ENCODE data around the gene MUL1. TPM values are rescaled to one million over a fixed set of nuclear protein-coding genes. Genes with fewer than 3 reads are reported as not detected.

MUL1 gene
- total and polyA plus RNA-seq, 4 donors: 23.6 to 34.4 (median 31.3) TPM

DNA sequence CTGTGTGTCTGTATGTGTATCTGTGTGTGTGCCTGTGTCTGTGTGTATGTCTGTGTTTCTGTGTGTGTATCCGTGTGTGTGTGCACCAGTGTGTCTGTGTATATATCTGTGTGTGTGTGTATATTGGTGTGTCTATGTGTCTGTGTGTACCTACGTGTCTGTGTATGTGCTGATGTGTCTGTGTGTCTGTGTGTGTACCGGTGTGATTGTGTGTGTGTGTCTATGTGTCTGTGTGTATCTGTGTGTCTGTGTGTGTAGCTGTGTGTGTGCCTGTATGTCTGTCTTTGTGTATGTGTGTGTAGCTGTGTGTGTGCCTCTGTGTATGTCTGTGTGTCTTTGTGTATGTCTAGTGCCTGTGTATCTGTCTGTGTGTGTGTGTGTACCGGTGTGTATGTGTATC is 53.9 kb downstream of the MUL1 start:
- Histone ChIP-seq H3K27me3 (ENCODE audit: control insufficient read depth, insufficient read depth, low read length) (no peaks in the 10 kb centered on the region), H3K4me1 (ENCODE audit: control insufficient read depth, insufficient read depth, low read length) (peaks cover 2% of the 10 kb centered on the region), H3K4me3 (ENCODE audit: low read depth, low read length) (no peak overlapping the region), H3K27ac (ENCODE audit: low read depth, low read length) (no peak overlapping the region), H3K9me3 (ENCODE audit: control insufficient read depth, insufficient read depth, low read length) (no peaks in the 10 kb centered on the region), H3K36me3 (ENCODE audit: control insufficient read depth, insufficient read depth, low read length) (no peaks in the 10 kb centered on the region)
- WGBS (ENCODE audit: insufficient coverage): 98% methylated on average over 4 of the region's 4 CpGs
- no peak for DNase-seq (ENCODE audit: low read depth in 4 of 6, low spot score in 6 of 6)

DNA sequence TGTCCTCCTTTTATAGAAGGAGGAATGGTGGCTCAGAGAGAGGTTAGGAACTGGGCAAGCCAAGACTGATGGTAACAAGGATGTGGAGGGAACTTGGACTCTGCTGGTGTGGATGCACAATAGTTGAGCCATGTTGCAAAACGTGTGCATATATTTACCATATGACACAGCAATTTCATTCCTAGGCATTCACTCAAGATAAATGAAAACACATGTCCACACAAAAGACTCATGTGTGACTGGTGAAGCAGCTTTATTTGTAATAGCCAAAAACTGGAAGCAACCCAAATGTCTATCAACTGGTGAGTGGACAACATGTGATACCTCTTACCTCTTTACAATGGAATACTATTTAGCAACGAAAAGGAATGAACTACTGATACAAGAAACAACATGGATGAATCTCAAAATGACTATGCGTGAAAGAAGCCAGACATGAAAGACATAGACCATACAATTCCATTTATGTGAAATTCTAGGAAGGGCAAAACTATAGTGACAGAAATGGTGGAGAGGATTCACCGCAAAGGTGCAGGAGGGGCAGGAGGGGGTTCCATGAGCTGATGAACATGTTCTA is 58.1 kb downstream of the MUL1 start:
- H3K27ac ChIP-seq (ENCODE audit: low read depth, low read length): no peak overlapping the region

More for the DNA sequence above, 58.1 kb downstream of the MUL1 start:
- Histone ChIP-seq H3K27me3 (ENCODE audit: control insufficient read depth, insufficient read depth, low read length) (no peaks in the 10 kb centered on the region), H3K4me1 (ENCODE audit: control insufficient read depth, insufficient read depth, low read length) (peaks cover 13% of the 10 kb centered on the region), H3K9me3 (ENCODE audit: control insufficient read depth, insufficient read depth, low read length) (no peaks in the 10 kb centered on the region), H3K36me3 (ENCODE audit: control insufficient read depth, insufficient read depth, low read length) (no peaks in the 10 kb centered on the region), H3K4me3 (ENCODE audit: low read depth, low read length) (no peak overlapping the region)
- no CpG with 5 or more reads among the region's 4 CpGs for WGBS (ENCODE audit: insufficient coverage)
- no peak for DNase-seq (ENCODE audit: low read depth in 4 of 6, low spot score in 6 of 6)

Other genes with a start within 250 kb of the MUL1 start
- gene VWA5B1, start 217.3 kb downstream of the MUL1 start, total RNA-seq: 10 to 100 TPM in 1 of 2 donors, 1 to 10 TPM in 1; 2.2 to 10.4 TPM
- gene VWA5B1, start 217.3 kb downstream of the MUL1 start, polyA plus RNA-seq (ENCODE audit: insufficient read length in 2 of 2): 1 to 10 TPM; 4.5 to 6.1 TPM
- gene CAMK2N1, start 21.9 kb downstream of the MUL1 start, total RNA-seq: 10 to 100 TPM; 36.4 to 93.3 TPM
- 100 to 1,000 TPM; 300 to 385 TPM for gene CAMK2N1, start 21.9 kb downstream of the MUL1 start, polyA plus RNA-seq (ENCODE audit: insufficient read length in 2 of 2)
- 1 to 10 TPM; 3.0 TPM for gene FAM43B, start 44.4 kb upstream of the MUL1 start, total RNA-seq
- gene FAM43B, start 44.4 kb upstream of the MUL1 start, polyA plus RNA-seq (ENCODE audit: insufficient read length in 2 of 2): 10 to 100 TPM; 14.1 to 14.4 TPM
- gene CDA, start 80.9 kb upstream of the MUL1 start, total RNA-seq: 1 to 10 TPM in 1 of 2 donors, under 1 TPM in 1; 0.61 to 1.8 TPM
- gene CDA, start 80.9 kb upstream of the MUL1 start, polyA plus RNA-seq (ENCODE audit: insufficient read length in 2 of 2): under 1 TPM; 0.57 to 0.99 TPM
- 100 to 1,000 TPM; 106 to 125 TPM for gene PINK1, start 125.3 kb upstream of the MUL1 start, total RNA-seq
- gene PINK1, start 125.3 kb upstream of the MUL1 start, polyA plus RNA-seq (ENCODE audit: insufficient read length in 2 of 2): 100 to 1,000 TPM; 153 to 164 TPM
- 100 to 1,000 TPM; 124 to 205 TPM for gene DDOST, start 153.2 kb upstream of the MUL1 start, total RNA-seq
- 100 to 1,000 TPM; 140 to 170 TPM for gene DDOST, start 153.2 kb upstream of the MUL1 start, polyA plus RNA-seq (ENCODE audit: insufficient read length in 2 of 2)
- gene KIF17, start 209.9 kb upstream of the MUL1 start, total RNA-seq: 1 to 10 TPM; 3.9 to 4.2 TPM
- gene KIF17, start 209.9 kb upstream of the MUL1 start, polyA plus RNA-seq (ENCODE audit: insufficient read length in 2 of 2): 10 to 100 TPM in 1 of 2 donors, 1 to 10 TPM in 1; 9.3 to 12.6 TPM
- gene SH2D5, start 224.6 kb upstream of the MUL1 start, total RNA-seq: 1 to 10 TPM; 1.5 to 4.0 TPM
- 1 to 10 TPM; 6.2 to 8.7 TPM for gene SH2D5, start 224.6 kb upstream of the MUL1 start, polyA plus RNA-seq (ENCODE audit: insufficient read length in 2 of 2)

All from spinal cord (tissue), 10 donors.